Testis (tissue), 2 donors: ENCODE measurements around the gene RSPH3.

Experiments used
- POLR2A ChIP-seq: fragments of 450-650 bp; IDR thresholded peaks from one replicate; pipeline ENCODE4 v1.6.1; 2017; ENCODE audit warnings: antibody characterized with exemption, mild to moderate bottlenecking, moderate library complexity
- TF ChIP-seq, protein P1 (sequence below), 3 experiments: fragments of 450-650 bp in 2 of 3; fragments of 200-600 bp in 1 of 3; sonication (generic) in 1 of 3; IDR thresholded peaks; one replicate each; pipeline ENCODE4 v1.5.1; 2016 to 2019; ENCODE audit warnings: antibody characterized with exemption in 3 of 3, mild to moderate bottlenecking in 2 of 3, moderate library complexity in 1 of 3

DNA sequence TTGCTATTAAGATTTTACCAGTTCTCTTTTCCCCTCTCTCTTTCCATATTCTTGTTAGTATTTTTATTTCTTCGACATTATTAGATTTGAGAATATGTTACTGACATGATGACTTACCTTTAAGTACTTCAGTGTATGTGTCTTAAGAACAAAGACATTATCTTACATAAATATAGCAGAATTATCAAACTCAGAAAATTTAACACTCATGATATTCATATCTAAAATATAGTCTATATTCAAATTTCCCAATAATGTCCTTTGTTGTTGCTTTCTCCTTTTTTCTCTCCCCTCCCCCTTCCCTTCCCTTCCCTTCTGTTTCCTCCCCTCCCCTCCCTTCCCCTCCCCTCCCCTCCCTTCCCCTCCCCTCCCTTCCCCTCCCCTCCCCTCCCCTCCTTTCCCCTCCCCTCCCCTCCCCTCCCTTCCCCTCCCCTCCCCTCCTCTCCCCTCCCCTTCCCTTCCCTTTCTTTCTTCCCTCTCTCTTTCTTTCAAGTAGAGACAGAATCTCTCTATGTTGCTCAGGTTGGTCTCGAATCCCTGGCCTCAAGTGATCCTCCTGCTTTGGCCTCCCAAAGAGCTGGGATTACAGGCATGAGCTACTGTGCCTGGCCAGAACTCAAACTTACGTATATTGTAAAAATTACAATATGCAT is 56.5 kb downstream of the RSPH3 start:
- TF ChIP-seq POLR2A, result no peak
- TF ChIP-seq, protein P1, sequence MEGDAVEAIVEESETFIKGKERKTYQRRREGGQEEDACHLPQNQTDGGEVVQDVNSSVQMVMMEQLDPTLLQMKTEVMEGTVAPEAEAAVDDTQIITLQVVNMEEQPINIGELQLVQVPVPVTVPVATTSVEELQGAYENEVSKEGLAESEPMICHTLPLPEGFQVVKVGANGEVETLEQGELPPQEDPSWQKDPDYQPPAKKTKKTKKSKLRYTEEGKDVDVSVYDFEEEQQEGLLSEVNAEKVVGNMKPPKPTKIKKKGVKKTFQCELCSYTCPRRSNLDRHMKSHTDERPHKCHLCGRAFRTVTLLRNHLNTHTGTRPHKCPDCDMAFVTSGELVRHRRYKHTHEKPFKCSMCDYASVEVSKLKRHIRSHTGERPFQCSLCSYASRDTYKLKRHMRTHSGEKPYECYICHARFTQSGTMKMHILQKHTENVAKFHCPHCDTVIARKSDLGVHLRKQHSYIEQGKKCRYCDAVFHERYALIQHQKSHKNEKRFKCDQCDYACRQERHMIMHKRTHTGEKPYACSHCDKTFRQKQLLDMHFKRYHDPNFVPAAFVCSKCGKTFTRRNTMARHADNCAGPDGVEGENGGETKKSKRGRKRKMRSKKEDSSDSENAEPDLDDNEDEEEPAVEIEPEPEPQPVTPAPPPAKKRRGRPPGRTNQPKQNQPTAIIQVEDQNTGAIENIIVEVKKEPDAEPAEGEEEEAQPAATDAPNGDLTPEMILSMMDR (IDR thresholded peaks at IDR 0.05), result no peak
